GM19397 (cell line): ENCODE measurements around the gene KCND2.

ENCODE experiments used
- ATAC-seq: cut with Tn5 transposase; IDR thresholded peaks from one replicate; pipeline ENCODE4 v1.9.1; 2021; ENCODE audit warnings: mild to moderate bottlenecking, moderate library complexity; ENCODE audit not compliant: unreplicated experiment

The KCND2 gene

GRCh38 chr7:120405652-120406051, 132.7 kb downstream of the KCND2 start:
- no peak for ATAC-seq

DNA sequence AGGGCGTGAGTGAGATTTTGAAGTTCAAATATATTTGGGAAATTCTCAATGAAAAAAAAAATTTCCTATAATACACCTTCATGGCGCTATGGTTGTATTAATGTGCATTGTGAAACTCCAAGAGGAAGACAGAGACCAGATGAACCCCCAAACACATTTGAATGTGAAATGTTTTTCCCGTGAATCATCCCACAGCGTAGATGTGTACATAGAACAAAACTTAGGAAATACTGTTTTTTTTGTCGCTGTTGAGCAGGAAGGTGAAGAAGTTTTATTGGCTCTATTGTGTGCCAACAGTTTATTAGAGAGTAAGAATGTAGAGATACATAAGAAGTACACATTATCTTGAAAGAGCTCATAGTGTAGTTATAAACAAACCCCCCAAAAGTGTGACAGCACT, 134.0 kb downstream of the KCND2 start:
- no peak for ATAC-seq

DNA sequence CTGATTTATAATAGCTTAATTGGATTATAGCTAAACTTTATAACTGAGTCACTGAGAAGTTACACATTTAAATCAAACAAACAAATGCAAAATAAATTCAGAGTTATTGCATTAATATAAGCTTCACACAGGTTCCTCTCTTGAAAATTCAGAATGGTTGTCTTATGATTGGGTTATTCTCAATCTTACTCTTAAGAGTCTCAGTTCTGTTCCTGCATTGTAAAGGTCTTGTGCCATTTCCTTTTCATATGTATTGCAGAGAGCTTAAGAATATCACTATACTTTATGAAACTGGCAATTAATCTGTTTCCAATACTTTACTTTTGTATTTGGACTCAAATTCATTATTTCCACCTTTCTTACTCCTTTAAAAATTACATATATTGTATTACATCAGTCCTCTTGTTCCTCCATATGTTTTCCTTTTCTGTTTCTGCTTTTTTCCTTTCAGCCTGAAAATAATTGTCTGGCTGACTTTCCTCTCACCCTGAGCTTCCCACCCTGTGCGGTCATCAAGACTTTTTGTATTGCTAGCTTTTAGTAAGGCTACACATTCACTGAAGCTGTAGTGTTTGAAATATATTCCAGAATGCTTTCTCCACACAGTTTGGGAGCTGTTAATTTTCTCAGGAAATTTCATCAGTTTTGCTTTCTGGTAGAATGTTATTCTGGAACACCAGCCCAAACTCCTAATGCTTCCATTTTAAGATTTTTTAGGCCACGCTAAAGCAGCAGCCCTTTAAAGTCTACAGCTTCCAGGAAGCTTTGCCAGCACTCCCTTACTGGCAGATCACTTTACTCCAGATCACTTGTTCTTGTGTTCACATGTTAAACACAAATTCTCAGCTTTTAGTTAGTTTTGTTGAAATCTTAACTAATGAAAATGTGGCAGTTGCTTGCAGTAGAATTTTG, 139.4 kb downstream of the KCND2 start:
- no peak for ATAC-seq

DNA sequence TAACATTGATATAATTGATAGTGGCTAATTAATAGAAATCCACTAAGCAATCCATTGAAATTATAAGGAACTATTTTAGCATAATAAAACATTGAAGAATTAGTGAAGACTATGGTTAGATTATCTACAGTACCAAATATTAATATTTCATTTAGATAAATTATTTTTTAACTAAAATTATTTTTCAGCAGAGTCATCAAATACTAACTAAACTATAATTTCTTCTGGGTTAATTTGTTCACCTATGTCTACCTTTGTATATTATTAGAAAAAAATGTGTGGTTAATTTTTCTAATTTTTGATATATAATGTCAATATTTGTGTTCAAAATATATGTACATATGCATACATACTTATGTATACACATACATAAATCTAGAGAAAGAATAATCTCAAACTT, 140.2 kb downstream of the KCND2 start:
- ATAC-seq: no peak

DNA sequence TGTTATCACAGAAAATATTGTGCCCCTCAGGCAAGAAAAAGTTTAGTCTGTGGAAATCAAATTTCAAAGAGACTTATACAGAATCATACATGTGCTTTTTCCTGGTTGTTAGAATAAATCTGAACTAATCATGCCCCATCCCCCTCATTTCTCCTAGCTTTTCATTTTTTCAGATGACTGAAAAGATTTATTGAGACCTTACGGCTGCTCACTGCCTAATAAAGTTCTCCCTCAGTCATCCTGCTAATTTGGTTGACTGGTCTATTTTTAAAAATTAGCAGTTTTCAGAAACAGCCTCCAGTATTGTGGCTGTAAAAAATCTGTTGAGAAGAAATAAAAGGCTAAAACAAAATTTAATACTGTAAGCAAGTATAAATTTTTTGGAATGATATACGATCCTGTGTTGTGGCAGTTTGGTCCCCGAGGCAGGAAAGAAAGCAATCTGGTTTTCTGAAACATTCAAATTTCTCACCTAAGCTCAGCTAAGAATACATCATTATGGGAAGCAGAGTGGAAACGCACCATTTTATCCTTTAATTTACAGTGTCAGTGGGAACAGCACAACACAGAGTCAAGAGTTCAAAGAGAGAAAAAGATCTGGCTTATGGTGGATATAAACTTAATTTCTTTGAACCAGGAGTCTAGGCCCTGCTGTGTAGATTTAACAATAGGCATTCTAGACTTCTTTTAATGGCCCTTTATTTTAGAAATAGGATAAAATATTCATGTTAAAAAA, 144.4 kb downstream of the KCND2 start:
- ATAC-seq: no peak

DNA sequence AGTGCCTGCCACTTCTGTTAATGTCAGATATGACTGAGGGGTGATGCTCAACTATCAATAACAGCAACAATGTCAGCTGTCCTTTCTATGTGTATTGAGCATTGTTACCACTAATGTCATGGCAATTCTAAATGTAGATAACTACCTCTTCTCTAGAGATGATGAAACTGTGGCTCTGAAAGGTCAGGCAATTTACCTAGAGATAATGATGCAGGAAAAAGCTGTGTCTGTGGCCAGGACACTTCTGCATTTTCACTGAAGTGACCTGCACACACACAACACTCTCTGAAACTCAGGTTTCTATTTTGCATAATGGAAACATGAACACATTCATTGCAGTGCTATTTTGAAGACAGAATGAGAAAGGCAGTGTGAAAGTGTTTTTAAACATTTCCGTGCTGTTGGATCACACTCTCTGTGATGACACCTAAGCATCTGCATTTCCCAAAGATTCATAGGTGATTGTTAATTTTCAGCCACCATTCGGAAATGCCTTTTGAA, 148.2 kb downstream of the KCND2 start:
- peak; percentile 97 for ATAC-seq

- no peak for ATAC-seq
Measured at GRCh38 chr7:120431016-120431415, 158.0 kb downstream of the KCND2 start.

DNA sequence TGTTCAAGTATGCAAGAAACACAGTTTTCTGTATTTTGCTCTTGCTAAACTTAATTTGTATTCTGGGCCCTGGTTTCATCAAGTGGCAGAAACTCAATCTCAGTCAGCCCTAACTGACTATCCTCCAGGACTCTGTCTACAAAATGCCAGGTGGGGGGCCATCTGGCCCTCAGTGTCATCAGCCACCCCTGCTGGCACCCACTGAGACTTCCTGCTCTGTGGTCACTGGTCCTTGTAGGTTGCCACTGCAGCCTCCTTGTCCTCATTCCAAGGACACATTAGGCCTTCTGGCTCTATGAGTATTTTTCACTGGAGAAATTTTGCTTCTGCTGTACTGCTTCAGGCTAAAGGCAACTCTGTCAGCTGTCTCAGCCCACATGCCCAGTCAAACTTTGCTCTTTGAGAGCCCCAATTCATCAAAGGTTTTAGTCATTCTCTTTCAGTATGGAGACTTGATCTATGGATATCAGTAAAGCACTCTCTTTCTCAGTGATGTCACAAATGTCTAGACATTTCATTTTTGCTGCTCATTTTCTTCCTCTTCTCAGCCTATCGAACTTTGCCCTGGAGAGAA, 163.6 kb downstream of the KCND2 start:
- peak; percentile 31 for ATAC-seq

GRCh38 chr7:120441850-120442249, 168.9 kb downstream of the KCND2 start:
- peak; percentile 84 for ATAC-seq

- ATAC-seq: no peak
Measured at GRCh38 chr7:120442838-120443237, 169.9 kb downstream of the KCND2 start.

GRCh38 chr7:120444650-120445049, 171.7 kb downstream of the KCND2 start:
- no peak for ATAC-seq

DNA sequence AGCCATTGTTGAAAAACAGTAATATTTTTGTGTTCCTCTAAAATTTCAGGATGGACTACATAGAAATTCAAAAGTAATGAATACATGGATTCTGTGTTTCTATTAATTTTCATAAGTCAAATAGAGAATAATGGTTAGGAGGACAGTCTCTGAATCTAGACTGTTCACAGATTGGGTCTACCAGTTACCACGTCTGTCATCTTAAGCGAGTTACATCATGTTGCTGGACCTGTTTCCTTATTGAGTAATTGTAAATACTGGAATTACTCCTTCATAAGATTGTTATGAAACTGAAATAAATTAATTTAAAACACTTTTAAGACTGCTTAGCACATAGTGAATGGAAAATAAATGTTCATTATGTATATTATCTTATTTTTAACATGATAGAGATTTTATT, 172.3 kb downstream of the KCND2 start:
- ATAC-seq: no peak

- no peak for ATAC-seq
Measured at GRCh38 chr7:120452665-120453064, 179.7 kb downstream of the KCND2 start.

DNA sequence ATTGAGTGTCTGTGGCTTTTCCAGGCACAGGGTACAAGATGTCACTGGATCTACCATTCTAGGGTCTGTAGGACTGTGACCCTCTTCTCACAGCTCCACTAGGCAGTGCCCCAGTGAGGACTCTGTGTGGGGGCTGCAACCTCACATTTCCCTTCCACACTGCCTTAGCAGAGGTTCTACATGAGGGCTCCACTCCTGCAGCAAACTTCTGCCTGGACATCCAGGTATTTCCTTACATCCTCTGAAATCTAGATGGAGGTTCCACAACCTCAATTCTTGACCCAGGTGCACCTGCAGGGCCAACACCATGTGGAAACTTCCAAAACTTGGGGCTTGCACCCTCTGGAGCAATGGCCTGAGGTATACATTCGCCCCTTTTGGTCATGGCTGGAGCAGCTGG, 183.7 kb downstream of the KCND2 start:
- ATAC-seq: no peak

DNA sequence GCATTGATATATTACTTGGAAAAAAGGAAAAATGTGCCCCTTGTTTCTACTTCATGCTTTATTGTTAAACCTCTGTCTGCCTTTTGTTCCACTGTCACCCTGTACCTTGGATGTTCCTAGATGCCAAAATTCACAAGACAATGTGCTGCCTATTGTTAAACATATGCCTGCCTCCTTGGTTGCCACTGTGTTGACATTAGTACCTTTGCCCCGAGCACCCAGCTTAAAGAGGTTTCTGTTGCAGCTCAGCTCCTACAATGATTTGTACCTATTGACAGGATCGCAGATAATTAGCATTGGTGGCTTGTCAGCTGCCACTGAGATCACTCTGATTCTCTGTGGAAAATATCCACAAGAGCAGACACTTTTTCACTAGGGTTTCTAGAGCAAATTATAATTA, 188.0 kb downstream of the KCND2 start:
- no peak for ATAC-seq

- no peak for ATAC-seq
Measured at GRCh38 chr7:120462991-120463390, 190.0 kb downstream of the KCND2 start.

DNA sequence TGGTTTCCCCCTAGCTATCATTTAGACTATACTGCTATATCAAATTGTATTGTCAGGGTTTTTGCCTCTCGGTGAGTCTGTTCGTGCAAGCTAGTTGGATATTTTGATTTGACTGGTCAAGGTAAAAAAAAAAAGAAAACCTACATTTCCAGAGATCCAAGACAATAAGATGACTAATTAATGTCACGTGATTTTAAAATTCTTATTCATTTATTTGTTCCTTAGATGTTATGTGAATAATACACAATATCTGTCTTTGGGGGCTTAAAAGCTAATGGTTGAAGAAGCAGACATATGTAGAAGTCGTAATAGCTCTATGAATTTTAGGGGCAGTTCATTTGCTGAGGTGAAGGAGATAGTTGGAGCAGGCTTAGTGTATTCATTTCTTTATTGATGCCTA, 191.1 kb downstream of the KCND2 start:
- ATAC-seq: no peak

DNA sequence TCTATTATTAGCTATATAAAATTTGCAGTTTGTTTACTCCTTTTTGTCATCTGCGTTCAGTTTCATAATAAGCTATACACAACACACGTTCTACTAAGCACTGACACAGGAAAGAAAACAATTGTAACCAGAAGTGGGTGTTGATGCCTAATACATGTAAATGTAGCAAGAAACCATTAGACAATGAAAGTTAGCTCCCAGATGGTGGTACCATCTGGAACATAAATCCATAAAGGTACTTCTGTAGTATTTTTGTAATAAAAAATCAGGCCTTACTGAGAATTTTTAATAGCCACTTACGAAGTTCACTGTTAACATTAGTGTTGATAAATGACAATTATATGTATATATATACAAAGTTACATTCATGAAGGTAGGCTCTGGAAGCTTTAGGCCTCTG, 194.7 kb downstream of the KCND2 start:
- ATAC-seq: no peak

DNA sequence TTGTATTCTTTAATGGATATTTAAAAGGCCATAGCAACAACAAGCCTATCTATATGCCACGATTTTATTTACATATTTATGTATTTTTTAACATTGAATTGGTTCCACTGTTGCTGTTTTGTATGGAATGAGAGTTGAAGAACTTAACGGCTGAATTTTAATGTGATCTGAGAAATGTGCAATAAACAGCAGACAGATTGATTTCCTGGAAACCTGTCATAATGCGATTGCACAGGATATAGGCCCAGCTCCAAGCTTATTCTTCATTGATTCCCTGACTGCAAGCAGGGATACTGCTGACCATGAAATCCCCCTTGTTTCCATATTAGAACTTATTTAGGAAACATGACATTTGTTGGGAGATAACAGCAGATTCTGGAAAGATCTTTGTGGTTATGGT, 195.6 kb downstream of the KCND2 start:
- ATAC-seq: no peak

DNA sequence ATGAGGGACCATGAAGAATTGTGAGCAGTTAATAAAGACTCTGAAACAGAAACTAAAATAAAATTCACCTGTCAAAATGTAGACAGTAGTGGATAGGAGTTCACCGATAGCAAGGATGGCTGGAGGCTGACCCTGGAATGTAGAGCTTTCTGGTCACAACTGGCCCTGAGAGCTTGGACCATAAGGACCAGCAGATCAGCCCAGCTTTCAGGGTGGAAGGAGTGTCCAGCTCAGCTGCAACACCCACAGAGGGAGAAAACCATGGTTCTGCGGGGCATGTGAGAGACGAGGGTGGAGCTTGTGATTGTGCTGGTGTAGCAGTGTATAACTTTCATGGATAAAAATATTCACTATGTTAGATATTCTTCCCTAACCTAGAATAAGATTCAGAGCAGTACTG, 199.9 kb downstream of the KCND2 start:
- no peak for ATAC-seq

- ATAC-seq: no peak
Measured at GRCh38 chr7:120473352-120473751, 200.4 kb downstream of the KCND2 start.

- ATAC-seq: peak; percentile 67
Measured at GRCh38 chr7:120475994-120476393, 203.0 kb downstream of the KCND2 start.
